Smooth muscle cell (in vitro differentiated cells): Measurements from ENCODE around the gene FBXW8. TPM values are rescaled to one million over a fixed set of nuclear protein-coding genes. Genes with fewer than 3 reads are reported as not detected.

Source experiments
- DNase-seq: peaks from one replicate; lab custom pipeline; 2025; ENCODE audit not compliant: unreplicated experiment; lab: John Stamatoyannopoulos, UW
- H2AFZ ChIP-seq: fragments of 200-600 bp; sonication (generic); 2 replicates; pipeline ENCODE4 v1.6.0; 2016; ENCODE audit warnings: antibody characterized with exemption, low read depth, mild to moderate bottlenecking
- H3F3A ChIP-seq: fragments of 200-600 bp; sonication (generic); 2 replicates; pipeline ENCODE4 v1.6.0; 2017; ENCODE audit warnings: antibody characterized with exemption, low read depth
- H3K27ac ChIP-seq: fragments of 200-600 bp; sonication (generic); 2 replicates; pipeline ENCODE4 v1.5.1; 2016; ENCODE audit warnings: low read depth, mild to moderate bottlenecking
- H3K27me3 ChIP-seq: fragments of 200-600 bp; sonication (generic); 2 replicates; pipeline ENCODE4 v1.6.1; 2016; ENCODE audit warnings: low read depth, mild to moderate bottlenecking
- H3K36me3 ChIP-seq: fragments of 200-600 bp; sonication (generic); 2 replicates; pipeline ENCODE4 v1.5.1; 2016; ENCODE audit warnings: low read depth
- H3K4me1 ChIP-seq: fragments of 200-600 bp; sonication (generic); 2 replicates; pipeline ENCODE4 v1.5.1; 2016; ENCODE audit warnings: low read depth
- H3K4me2 ChIP-seq: fragments of 200-600 bp; sonication (generic); 2 replicates; pipeline ENCODE4 v1.6.0; 2016; ENCODE audit warnings: mild to moderate bottlenecking
- H3K4me3 ChIP-seq: fragments of 200-600 bp; sonication (generic); 2 replicates; pipeline ENCODE4 v1.5.1; 2016; ENCODE audit warnings: mild to moderate bottlenecking
- H3K79me2 ChIP-seq: fragments of 200-600 bp; sonication (generic); 2 replicates; pipeline ENCODE4 v1.6.0; 2016; ENCODE audit warnings: low read depth, mild to moderate bottlenecking
- H3K9ac ChIP-seq: fragments of 200-600 bp; sonication (generic); 2 replicates; pipeline ENCODE4 v1.6.0; 2016; ENCODE audit warnings: low read depth
- H3K9me3 ChIP-seq: fragments of 200-600 bp; sonication (generic); replicated peaks from 2 replicates; pipeline ENCODE4 v1.5.1; 2016; ENCODE audit warnings: low read depth
- H4K20me1 ChIP-seq: fragments of 200-600 bp; sonication (generic); 2 replicates; pipeline ENCODE4 v1.6.0; 2016; ENCODE audit warnings: low read depth
- WGBS: methylation state at CpG from one replicate; pipeline ENCODE4 v1.1.7; 2016; ENCODE audit warnings: low lambda C conversion rate; 5-methylcytosine and 5-hydroxymethylcytosine counted together
- polyA plus RNA-seq: library from polyadenylated mRNA; unstranded; fragments of >200 nt; fragmentation: Nextera tagmentation; extraction: Ambion mirVana; gene quantifications from 2 replicates; pipeline ENCODE4 v1.2.1, GENCODE V29; 2016
- total RNA-seq: library from RNA; depleted of rRNA; stranded (reverse); fragments of >200 nt; gene quantifications from 2 replicates; pipeline ENCODE4 v1.2.3, GENCODE V29; 2014
- TF ChIP-seq, protein P1 (sequence below): fragments of 200-600 bp; sonication (generic); IDR thresholded peaks from 2 replicates; pipeline ENCODE4 v1.5.1; 2017; ENCODE audit warnings: borderline replicate concordance, mild to moderate bottlenecking, antibody characterized with exemption; ENCODE audit not compliant: insufficient read depth, poor library complexity, severe bottlenecking

Gene FBXW8
- total and polyA plus RNA-seq, 2 experiments from 2014 or later = 16.9 to 18.3 TPM

GRCh38 chr12:117060929-117061305, 150.2 kb downstream of the FBXW8 start:
- no peak for DNase-seq
- Histone ChIP-seq H2AFZ (no peak overlapping the region), H3K4me3 (no peak overlapping the region), H3K27me3 (no peaks in the 10 kb centered on the region), H3K36me3 (no peaks in the 10 kb centered on the region), H3K9me3 (no peaks in the 10 kb centered on the region), H3K9ac (no peak overlapping the region), H3K4me2 (no peak overlapping the region), H3K27ac (no peak overlapping the region), H3K4me1 (peaks cover 8% of the 10 kb centered on the region), H3F3A (no peaks in the 10 kb centered on the region), H4K20me1 (no peaks in the 10 kb centered on the region), H3K79me2 (no peaks in the 10 kb centered on the region)
- WGBS = 77% methylated on average over 8 of the region's 8 CpGs
- TF ChIP-seq, protein P1, sequence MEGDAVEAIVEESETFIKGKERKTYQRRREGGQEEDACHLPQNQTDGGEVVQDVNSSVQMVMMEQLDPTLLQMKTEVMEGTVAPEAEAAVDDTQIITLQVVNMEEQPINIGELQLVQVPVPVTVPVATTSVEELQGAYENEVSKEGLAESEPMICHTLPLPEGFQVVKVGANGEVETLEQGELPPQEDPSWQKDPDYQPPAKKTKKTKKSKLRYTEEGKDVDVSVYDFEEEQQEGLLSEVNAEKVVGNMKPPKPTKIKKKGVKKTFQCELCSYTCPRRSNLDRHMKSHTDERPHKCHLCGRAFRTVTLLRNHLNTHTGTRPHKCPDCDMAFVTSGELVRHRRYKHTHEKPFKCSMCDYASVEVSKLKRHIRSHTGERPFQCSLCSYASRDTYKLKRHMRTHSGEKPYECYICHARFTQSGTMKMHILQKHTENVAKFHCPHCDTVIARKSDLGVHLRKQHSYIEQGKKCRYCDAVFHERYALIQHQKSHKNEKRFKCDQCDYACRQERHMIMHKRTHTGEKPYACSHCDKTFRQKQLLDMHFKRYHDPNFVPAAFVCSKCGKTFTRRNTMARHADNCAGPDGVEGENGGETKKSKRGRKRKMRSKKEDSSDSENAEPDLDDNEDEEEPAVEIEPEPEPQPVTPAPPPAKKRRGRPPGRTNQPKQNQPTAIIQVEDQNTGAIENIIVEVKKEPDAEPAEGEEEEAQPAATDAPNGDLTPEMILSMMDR = no peak

DNA sequence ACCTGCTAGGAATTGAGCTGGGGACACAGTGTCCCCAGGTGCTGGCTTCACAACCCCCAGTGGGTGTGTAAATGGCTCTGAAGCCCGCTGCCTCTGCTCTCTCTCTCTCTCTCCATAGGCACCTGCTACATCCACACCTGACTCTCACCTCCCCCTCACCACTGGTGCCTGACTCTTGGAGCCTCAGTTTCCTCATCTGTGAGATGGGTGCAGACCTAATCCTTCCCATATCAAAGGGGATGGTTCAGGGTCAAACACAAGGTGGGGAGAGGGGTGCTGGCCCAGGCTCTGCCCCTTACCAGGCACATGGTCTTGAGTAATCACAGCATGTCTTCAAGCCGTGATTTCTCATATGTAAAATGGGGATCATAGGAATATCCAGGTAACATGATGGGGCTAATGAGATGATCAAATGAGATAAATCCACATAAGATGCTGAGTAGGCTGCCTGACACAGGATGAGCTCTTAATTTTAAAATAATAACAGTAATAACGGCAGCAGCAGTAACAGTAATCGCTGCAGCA, 150.9 kb downstream of the FBXW8 start:
- Histone ChIP-seq H3K4me2 (no peak overlapping the region), H3K27me3 (no peaks in the 10 kb centered on the region), H3K27ac (no peak overlapping the region), H3F3A (no peaks in the 10 kb centered on the region), H3K9ac (no peak overlapping the region), H3K36me3 (no peaks in the 10 kb centered on the region), H4K20me1 (no peaks in the 10 kb centered on the region), H3K4me1 (peaks cover 8% of the 10 kb centered on the region), H2AFZ (no peak overlapping the region), H3K4me3 (no peak overlapping the region), H3K79me2 (no peaks in the 10 kb centered on the region), H3K9me3 (no peaks in the 10 kb centered on the region)
- no peak for DNase-seq
- TF ChIP-seq, protein P1 = no peak
- 97% methylated on average over 4 of the region's 4 CpGs for WGBS

DNA sequence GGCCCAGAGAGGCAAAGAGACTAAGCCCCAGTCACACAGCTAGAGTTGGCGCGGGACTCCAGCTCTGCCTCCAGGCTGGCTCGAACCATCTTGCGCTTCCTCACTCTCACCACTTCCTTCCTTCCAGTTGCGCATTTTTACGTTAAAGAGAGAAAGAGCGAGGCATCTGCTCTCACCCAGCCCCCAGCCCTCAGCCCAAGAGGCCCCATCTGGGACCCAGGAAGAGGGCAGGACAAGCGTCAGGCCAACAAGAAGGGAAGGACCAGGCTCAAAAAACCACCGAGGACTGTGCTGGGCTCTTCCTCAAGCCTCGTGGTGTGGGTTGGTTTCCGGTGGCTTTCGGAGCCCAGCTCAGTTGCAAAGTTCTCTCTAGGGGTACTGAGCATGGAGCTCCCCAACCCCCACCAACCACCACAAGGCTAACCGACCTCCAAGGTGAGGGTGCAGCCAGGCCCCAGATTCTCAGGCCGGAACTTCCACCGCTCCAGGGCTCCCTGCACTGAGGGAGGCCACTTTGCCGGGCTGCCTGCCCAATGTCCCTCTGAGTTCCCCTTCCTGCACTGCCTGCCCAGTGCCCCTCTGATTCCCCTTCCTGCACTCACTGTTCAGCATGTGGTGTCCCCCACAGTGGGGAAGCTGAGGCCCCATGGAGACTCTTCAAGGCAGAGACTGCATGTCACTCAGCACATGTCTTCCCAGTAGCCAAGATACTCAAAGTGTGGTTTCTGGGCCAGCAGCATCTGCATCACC, 152.6 kb downstream of the FBXW8 start:
- TF ChIP-seq, protein P1 = no peak
- Histone ChIP-seq H3F3A (no peaks in the 10 kb centered on the region), H3K4me2 (no peak overlapping the region), H2AFZ (no peak overlapping the region), H3K27me3 (no peaks in the 10 kb centered on the region), H3K36me3 (no peaks in the 10 kb centered on the region), H3K9me3 (no peaks in the 10 kb centered on the region), H3K27ac (no peak overlapping the region), H4K20me1 (no peaks in the 10 kb centered on the region), H3K4me3 (no peak overlapping the region), H3K79me2 (no peaks in the 10 kb centered on the region), H3K4me1 (peaks cover 8% of the 10 kb centered on the region), H3K9ac (no peak overlapping the region)
- no peak for DNase-seq
- 79% methylated on average over 16 of the region's 16 CpGs for WGBS

DNA sequence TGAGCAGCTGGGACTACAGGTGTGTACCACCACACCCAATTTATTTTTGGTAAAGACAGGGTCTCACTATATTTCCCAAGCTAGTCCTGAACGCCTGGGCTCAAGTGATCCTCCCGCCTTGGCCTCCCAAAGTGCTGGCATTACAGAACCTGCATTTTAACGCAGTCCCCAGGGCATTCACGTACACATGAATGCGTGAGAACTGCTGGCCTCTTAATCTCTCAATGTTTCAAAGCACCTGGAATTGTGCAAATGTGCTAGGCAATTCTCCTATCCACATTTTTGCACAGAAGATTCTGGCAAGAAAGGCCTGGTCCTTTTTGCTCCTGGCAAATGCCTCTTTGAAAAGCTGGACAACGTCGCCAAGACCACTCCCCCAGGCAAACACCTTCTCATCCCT, 153.3 kb downstream of the FBXW8 start:
- no peak overlapping the region for H3K4me2 ChIP-seq
- 95% methylated on average over 7 of the region's 7 CpGs for WGBS
- H3F3A ChIP-seq = no peaks in the 10 kb centered on the region
- no peak overlapping the region for H2AFZ ChIP-seq
- no peaks in the 10 kb centered on the region for H3K27me3 ChIP-seq
- DNase-seq = no peak
- no peaks in the 10 kb centered on the region for H3K9me3 ChIP-seq
- no peaks in the 10 kb centered on the region for H4K20me1 ChIP-seq
- TF ChIP-seq, protein P1 = no peak
- no peaks in the 10 kb centered on the region for H3K36me3 ChIP-seq
- H3K27ac ChIP-seq = no peak overlapping the region
- peaks cover 8% of the 10 kb centered on the region for H3K4me1 ChIP-seq
- H3K4me3 ChIP-seq = no peak overlapping the region
- H3K9ac ChIP-seq = no peak overlapping the region
- H3K79me2 ChIP-seq = no peaks in the 10 kb centered on the region
